Psoas muscle (tissue), 8 donors: ENCODE results near the gene CWH43. TPM values are rescaled to one million over a fixed set of nuclear protein-coding genes. Genes with fewer than 3 reads are reported as not detected.

Experiments
- ATAC-seq, 4 donors: fragments of 200-7000 bp; cut with Tn5 transposase; one replicate each; pipeline ENCODE4 v1.9.1; 2020; ENCODE audit warnings: moderate library complexity in 3 of 4, mild to moderate bottlenecking in 2 of 4
- DNase-seq, 2 donors: peaks; one replicate each; pipeline ENCODE4 v3.0.0-alpha.2; 2020
- H3K27ac ChIP-seq: fragments of 200-600 bp; one replicate; pipeline ENCODE4 v1.8.0; 2022
- H3K27me3 ChIP-seq, 3 donors: fragments of 200-600 bp in 1 of 3; one replicate each; pipeline versions ENCODE4 v1.6.1 to v1.8.0; 2013 to 2022; ENCODE audit warnings: low read length in 2 of 3, mild to moderate bottlenecking in 2 of 3, moderate library complexity in 1 of 3; ENCODE audit not compliant: insufficient read depth in 3 of 3
- H3K36me3 ChIP-seq, 2 donors: fragments of 200-600 bp in 1 of 2; one replicate each; pipeline versions ENCODE4 v1.6.1 to v1.8.0; 2013 to 2022; ENCODE audit warnings: low read depth in 1 of 2, mild to moderate bottlenecking in 1 of 2, moderate library complexity in 1 of 2; ENCODE audit not compliant: insufficient read depth in 1 of 2
- H3K4me1 ChIP-seq: fragments of 200-600 bp; one replicate; pipeline ENCODE4 v1.8.0; 2022
- H3K4me3 ChIP-seq: fragments of 200-600 bp; one replicate; pipeline ENCODE4 v1.8.0; 2022; ENCODE audit warnings: mild to moderate bottlenecking
- H3K9me3 ChIP-seq: fragments of 200-600 bp; one replicate; pipeline ENCODE4 v1.8.0; 2022
- CTCF ChIP-seq: fragments of 200-600 bp; IDR thresholded peaks from one replicate; pipeline ENCODE4 v1.8.0; 2022; ENCODE audit warnings: antibody characterized with exemption
- WGBS, 3 donors: extraction: QIAGEN DNeasy Blood & Tissue Kit; methylation state at CpG; one replicate each; pipeline versions ENCODE4 v1.1.6 to v1.1.7; 2013; 5-methylcytosine and 5-hydroxymethylcytosine counted together
- intact Hi-C, 2 donors: fragments of 100-400 bp; cut with DNase I; formaldehyde crosslinking; loops; one replicate each; pipeline versions ENCODE4 v1.11.0 to v1.14.2; 2022
- polyA plus RNA-seq, 3 donors: library from polyadenylated mRNA; stranded (reverse); fragments of 200-250 nt; gene quantifications; one replicate each; pipeline ENCODE4 v1.2.3, GENCODE V29; 2013
- total RNA-seq, 4 donors: library from RNA; stranded (reverse); fragmentation: NEBNext Ultra II Directional in 2 of 4; extraction: Animal tissue kit (Norgen Biotek cat#: 25700) in 2 of 4; gene quantifications; one replicate each; pipeline versions ENCODE4 v1.2.1 to v1.2.4, GENCODE V29; 2021 to 2023
- donor health status: healthy with polysubstance abuse.
- donor health status: DM: no; HTN: no; CAD: no; lungs with moderate emphysema.
- donor health status: Bipolar disorder and iron deficiency.
- donor health status: healthy.
- donor health status: DM: yes; HTN: yes; CAD: no.
- donor health status: DM: no; HTN: no; CAD: no.
- donor health status: DM: no; HTN: no; CAD: no.
- donor health status: DM: yes; HTN: yes; CAD: no.

The CWH43 gene
- total and polyA plus RNA-seq, 7 donors: not detected

GRCh38 chr4:48968814-48969213, 17.3 kb upstream of the CWH43 start:
- H3K9me3 ChIP-seq: no peaks in the 10 kb centered on the region
- no peaks in the 10 kb centered on the region for H3K27me3 ChIP-seq
- 72 to 74% (median 73%) methylated on average over 4 of the region's 4 CpGs for WGBS, 3 donors
- H3K4me3 ChIP-seq: no peak overlapping the region
- no peaks in the 10 kb centered on the region for H3K4me1 ChIP-seq
- no peak for ATAC-seq
- intact Hi-C loops: loop anchor here in 1 of 2 donors (10.0 kb wide), 1 partner anchor 524 kb away; no protein-coding TSS in a partner anchor
- no peaks in the 10 kb centered on the region for H3K36me3 ChIP-seq
- no peak for DNase-seq
- TF ChIP-seq CTCF: no peak
- no peak overlapping the region for H3K27ac ChIP-seq

DNA sequence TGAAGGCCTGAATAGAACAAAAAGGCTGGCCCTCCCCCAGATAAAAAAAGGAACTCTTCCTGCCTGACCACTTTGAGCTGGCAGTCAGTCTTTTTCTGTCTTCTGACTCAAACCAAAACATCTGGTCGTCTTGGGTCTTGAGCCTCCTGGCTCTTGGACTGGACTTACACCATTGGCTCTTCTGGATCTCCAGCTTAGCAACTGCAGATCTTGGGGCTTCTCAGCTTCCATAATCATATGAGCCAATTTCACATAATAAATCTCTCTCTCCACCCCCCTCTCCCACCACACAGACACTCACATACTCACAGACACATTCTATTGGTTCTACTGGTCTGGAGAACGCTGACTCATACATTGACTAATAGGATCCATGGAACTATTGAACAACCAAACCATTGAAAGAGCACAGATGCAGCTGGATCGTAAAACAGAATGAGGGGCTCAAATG, 15.6 kb upstream of the CWH43 start:
- H3K4me3 ChIP-seq: no peak overlapping the region
- ATAC-seq: no peak
- no peaks in the 10 kb centered on the region for H3K9me3 ChIP-seq
- WGBS, 3 donors: 57 to 68% (median 67%) methylated on average over 3 of the region's 3 CpGs
- H3K36me3 ChIP-seq: no peaks in the 10 kb centered on the region
- no peak for DNase-seq
- H3K27me3 ChIP-seq: peaks cover 0 to 2% (median 0%) of the 10 kb centered on the region in 3 donors
- TF ChIP-seq CTCF: no peak
- H3K27ac ChIP-seq: no peak overlapping the region
- intact Hi-C loops: no loop called here
- H3K4me1 ChIP-seq: no peaks in the 10 kb centered on the region

DNA sequence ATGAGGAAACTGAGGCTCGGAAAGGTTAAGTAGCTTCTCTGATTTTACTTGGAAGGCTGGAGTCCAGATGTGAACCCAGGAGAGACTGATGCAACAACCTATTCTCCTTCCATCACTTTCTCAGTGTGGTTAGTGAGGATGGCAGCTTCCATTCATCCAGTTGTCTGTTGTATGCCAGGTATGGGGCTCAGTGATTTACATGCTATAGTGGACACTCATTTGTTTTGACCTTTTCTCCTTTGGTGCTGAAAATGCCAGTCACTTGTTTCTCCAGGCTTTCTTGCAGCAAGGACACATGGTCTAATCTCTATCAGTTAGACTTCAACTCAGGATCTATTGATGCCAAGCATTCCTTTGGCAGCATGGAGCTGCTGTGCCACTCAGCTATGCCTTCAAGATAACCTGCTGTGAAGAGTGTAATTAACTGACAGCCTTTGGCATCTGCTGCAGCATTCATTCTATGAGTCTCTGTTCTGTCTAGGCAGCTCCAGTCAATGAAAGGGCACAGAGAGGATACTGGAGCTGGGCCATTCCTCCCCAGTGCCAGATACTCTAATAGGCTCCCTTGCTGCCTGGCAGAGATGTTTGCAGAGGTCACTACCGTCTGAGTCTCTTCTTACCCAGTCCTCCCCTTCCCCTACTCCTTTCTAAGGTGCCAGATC, 11.0 kb upstream of the CWH43 start:
- H3K4me3 ChIP-seq: no peak overlapping the region
- H3K27me3 ChIP-seq: peaks cover 0 to 2% (median 0%) of the 10 kb centered on the region in 3 donors
- no peaks in the 10 kb centered on the region for H3K4me1 ChIP-seq
- 42 to 57% (median 50%) methylated on average over 2 of the region's 2 CpGs for WGBS, 3 donors
- no peak for TF ChIP-seq CTCF
- intact Hi-C loops: no loop called here
- no peak for DNase-seq
- no peaks in the 10 kb centered on the region for H3K36me3 ChIP-seq
- no peak for ATAC-seq
- H3K27ac ChIP-seq: no peak overlapping the region
- no peaks in the 10 kb centered on the region for H3K9me3 ChIP-seq

DNA sequence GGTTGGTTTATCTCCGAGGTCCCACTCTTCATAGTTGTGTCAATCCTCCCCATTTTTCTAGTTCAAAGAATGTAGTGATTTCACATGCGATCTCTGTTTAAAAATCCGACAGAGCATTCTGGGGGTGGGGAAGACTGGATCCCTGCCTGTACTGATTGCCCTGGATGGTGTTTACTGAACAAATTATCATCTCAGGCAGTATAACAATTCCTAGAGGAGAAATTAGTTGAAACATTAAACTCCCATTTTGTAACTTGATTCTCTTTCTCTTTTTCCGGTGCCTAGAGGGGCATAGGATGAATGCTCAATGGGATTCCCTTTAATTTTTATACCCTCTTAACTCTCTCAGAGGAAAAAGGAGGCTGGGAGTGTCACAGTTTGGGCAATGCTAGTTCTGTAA, 10.0 kb upstream of the CWH43 start:
- ATAC-seq (no peak), DNase-seq (no peak)
- no peaks in the 10 kb centered on the region for H3K4me1 ChIP-seq
- no peaks in the 10 kb centered on the region for H3K36me3 ChIP-seq
- intact Hi-C loops: no loop called here
- no peak overlapping the region for H3K27ac ChIP-seq
- H3K27me3 ChIP-seq: peaks cover 0 to 2% (median 0%) of the 10 kb centered on the region in 3 donors
- H3K9me3 ChIP-seq: no peaks in the 10 kb centered on the region
- no peak for TF ChIP-seq CTCF
- 67 to 72% (median 68%) methylated on average over 4 of the region's 4 CpGs for WGBS, 3 donors
- H3K4me3 ChIP-seq: no peak overlapping the region
